Measurements from ENCODE around the gene ISM1.

DNA sequence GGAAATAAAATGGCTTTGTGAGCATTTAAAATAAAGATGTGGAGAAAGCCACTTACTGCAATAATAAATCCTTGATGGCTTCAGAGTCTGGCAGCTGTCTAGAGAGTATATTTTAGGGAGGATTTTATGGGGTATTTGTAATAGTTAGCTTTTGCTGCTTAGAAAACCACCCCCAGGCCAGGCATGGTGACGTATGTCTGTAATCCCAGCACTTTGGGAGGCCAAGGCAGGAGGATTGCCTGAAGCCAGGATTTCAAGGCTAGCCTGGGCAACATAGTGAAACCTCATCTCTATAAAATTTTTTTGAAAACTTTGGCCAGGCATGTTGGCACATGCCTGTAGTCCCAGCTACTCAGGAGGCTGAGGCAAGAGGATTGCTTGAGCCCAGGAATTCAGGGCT lies 63.8 kb downstream of the ISM1 start:
- TF ChIP-seq, protein P1, sequence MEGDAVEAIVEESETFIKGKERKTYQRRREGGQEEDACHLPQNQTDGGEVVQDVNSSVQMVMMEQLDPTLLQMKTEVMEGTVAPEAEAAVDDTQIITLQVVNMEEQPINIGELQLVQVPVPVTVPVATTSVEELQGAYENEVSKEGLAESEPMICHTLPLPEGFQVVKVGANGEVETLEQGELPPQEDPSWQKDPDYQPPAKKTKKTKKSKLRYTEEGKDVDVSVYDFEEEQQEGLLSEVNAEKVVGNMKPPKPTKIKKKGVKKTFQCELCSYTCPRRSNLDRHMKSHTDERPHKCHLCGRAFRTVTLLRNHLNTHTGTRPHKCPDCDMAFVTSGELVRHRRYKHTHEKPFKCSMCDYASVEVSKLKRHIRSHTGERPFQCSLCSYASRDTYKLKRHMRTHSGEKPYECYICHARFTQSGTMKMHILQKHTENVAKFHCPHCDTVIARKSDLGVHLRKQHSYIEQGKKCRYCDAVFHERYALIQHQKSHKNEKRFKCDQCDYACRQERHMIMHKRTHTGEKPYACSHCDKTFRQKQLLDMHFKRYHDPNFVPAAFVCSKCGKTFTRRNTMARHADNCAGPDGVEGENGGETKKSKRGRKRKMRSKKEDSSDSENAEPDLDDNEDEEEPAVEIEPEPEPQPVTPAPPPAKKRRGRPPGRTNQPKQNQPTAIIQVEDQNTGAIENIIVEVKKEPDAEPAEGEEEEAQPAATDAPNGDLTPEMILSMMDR (conservative IDR thresholded peaks at IDR 0.05 in 1 of 2, IDR thresholded peaks at IDR 0.05 in 1 of 2; ENCODE audit: low read depth in 1 of 2, low read length in 2 of 2) = no peak
- no peak for TF ChIP-seq EZH2 (IDR thresholded peaks at IDR 0.05; ENCODE audit: low read length, missing control alignments)
